Measurements from ENCODE around the gene PTGFRN. TPM values are rescaled to one million over a fixed set of nuclear protein-coding genes. Genes with fewer than 3 reads are reported as not detected.

PTGFRN gene
- total and polyA plus RNA-seq, 10 donors = 1.7 to 17.4 (median 10.6) TPM

- 68 to 84% (median 75%) methylated on average over 5 of the region's 5 CpGs for WGBS, 5 donors
- intact Hi-C loops (cut with DNase I; ENCODE audit: low total_unique reads) = no loop called here
- no peak for DNase-seq
- Histone ChIP-seq H3K27me3 (replicated peaks in 1 of 7) (no peaks in the 10 kb centered on the region), H3K9me3 (no peaks in the 10 kb centered on the region), H3K4me3 (no peak overlapping the region), H3K36me3 (no peaks in the 10 kb centered on the region), H3K27ac (peak overlapping the region in 2 of 8 donors; percentile 47 to 61), H3K4me1 (peaks cover 0 to 38% (median 0%) of the 10 kb centered on the region in 6 donors)
- TF ChIP-seq CTCF (IDR thresholded peaks at IDR 0.05 in 8 of 11, conservative IDR thresholded peaks at IDR 0.05 in 3 of 11) = no peak
- no peak for TF ChIP-seq POLR2A (IDR thresholded peaks at IDR 0.05)
- no peak for TF ChIP-seq POLR2AphosphoS5 (IDR thresholded peaks at IDR 0.05)
These were observed 80.1 kb downstream of the PTGFRN start for GRCh38 chr1:116989835-116990234.

GRCh38 chr1:116990612-116991151 lies 81.0 kb downstream of the PTGFRN start:
- intact Hi-C loops (cut with DNase I; ENCODE audit: low total_unique reads) = no loop called here
- peak overlapping the region in 5 of 8 donors; percentile 31 to 82 (median 61) for H3K27ac ChIP-seq
- no peak for TF ChIP-seq POLR2AphosphoS5 (IDR thresholded peaks at IDR 0.05)
- TF ChIP-seq POLR2A (IDR thresholded peaks at IDR 0.05) = no peak
- TF ChIP-seq CTCF (IDR thresholded peaks at IDR 0.05 in 8 of 11, conservative IDR thresholded peaks at IDR 0.05 in 3 of 11) = no peak
- no peak overlapping the region for H3K4me3 ChIP-seq
- no peaks in the 10 kb centered on the region for H3K27me3 ChIP-seq (replicated peaks in 1 of 7)
- no peaks in the 10 kb centered on the region for H3K36me3 ChIP-seq
- no peak for DNase-seq
- H3K9me3 ChIP-seq = no peaks in the 10 kb centered on the region
- H3K4me1 ChIP-seq = peaks cover 0 to 38% (median 0%) of the 10 kb centered on the region in 6 donors
- 64 to 87% (median 77%) methylated on average over 12 of the region's 12 CpGs for WGBS, 5 donors

- WGBS, 5 donors = 28 to 72% (median 62%) methylated on average over 2 of the region's 2 CpGs
- no peak for DNase-seq
- intact Hi-C loops (cut with DNase I; ENCODE audit: low total_unique reads) = no loop called here
- H3K9me3 ChIP-seq = no peaks in the 10 kb centered on the region
- H3K4me3 ChIP-seq = no peak overlapping the region
- peaks cover 0 to 35% (median 0%) of the 10 kb centered on the region in 6 donors for H3K4me1 ChIP-seq
- no peaks in the 10 kb centered on the region for H3K27me3 ChIP-seq (replicated peaks in 1 of 7)
- TF ChIP-seq CTCF (IDR thresholded peaks at IDR 0.05 in 8 of 11, conservative IDR thresholded peaks at IDR 0.05 in 3 of 11) (no peak), POLR2A (IDR thresholded peaks at IDR 0.05) (no peak), POLR2AphosphoS5 (IDR thresholded peaks at IDR 0.05) (no peak)
- no peaks in the 10 kb centered on the region for H3K36me3 ChIP-seq
- H3K27ac ChIP-seq = peak overlapping the region in 4 of 8 donors; percentile 61 to 82 (median 68)
These were observed 81.6 kb downstream of the PTGFRN start for GRCh38 chr1:116991171-116991845.

- 90 to 100% (median 96%) methylated on average over 1 of the region's 1 CpG for WGBS, 5 donors
- intact Hi-C loops (cut with DNase I; ENCODE audit: low total_unique reads) = no loop called here
- DNase-seq = no peak
- Histone ChIP-seq H3K27me3 (replicated peaks in 1 of 7) (no peaks in the 10 kb centered on the region), H3K27ac (peak overlapping the region in 4 of 8 donors; percentile 61 to 82 (median 68)), H3K36me3 (no peaks in the 10 kb centered on the region), H3K4me1 (peaks cover 0 to 29% (median 0%) of the 10 kb centered on the region in 6 donors), H3K4me3 (no peak overlapping the region), H3K9me3 (no peaks in the 10 kb centered on the region)
- TF ChIP-seq CTCF (IDR thresholded peaks at IDR 0.05 in 8 of 11, conservative IDR thresholded peaks at IDR 0.05 in 3 of 11) = no peak
- TF ChIP-seq POLR2AphosphoS5 (IDR thresholded peaks at IDR 0.05) = no peak
- no peak for TF ChIP-seq POLR2A (IDR thresholded peaks at IDR 0.05)
These were observed 82.2 kb downstream of the PTGFRN start for GRCh38 chr1:116991918-116992317.

All from spleen (tissue), 11 donors.